NOMO-1 treated with DMSO at 0.1 percent for 48 hours (cell line): ENCODE results near the gene NCOA1.
"Not testable (repeated sequence)": the region's sequence is repeated elsewhere in the genome, so short reads cannot be mapped to it uniquely, and the experiment has no call there.

ENCODE experiments used
- DNase-seq: peaks from one replicate; lab custom pipeline; 2025; ENCODE audit not compliant: unreplicated experiment; lab: John Stamatoyannopoulos, UW

NCOA1 gene

GRCh38 chr2:24676493-24676892 is 185.4 kb downstream of the NCOA1 start:
- DNase-seq = no peak

- DNase-seq = not testable (repeated sequence)
These were observed 187.0 kb downstream of the NCOA1 start for GRCh38 chr2:24678066-24678465.

GRCh38 chr2:24680196-24680595 is 189.1 kb downstream of the NCOA1 start:
- no peak for DNase-seq

- DNase-seq = no peak
These were observed 191.2 kb downstream of the NCOA1 start for GRCh38 chr2:24682304-24682703.

GRCh38 chr2:24683408-24683807 is 192.4 kb downstream of the NCOA1 start:
- no peak for DNase-seq

- no peak for DNase-seq
These were observed 199.5 kb downstream of the NCOA1 start for GRCh38 chr2:24690524-24690923.

DNA sequence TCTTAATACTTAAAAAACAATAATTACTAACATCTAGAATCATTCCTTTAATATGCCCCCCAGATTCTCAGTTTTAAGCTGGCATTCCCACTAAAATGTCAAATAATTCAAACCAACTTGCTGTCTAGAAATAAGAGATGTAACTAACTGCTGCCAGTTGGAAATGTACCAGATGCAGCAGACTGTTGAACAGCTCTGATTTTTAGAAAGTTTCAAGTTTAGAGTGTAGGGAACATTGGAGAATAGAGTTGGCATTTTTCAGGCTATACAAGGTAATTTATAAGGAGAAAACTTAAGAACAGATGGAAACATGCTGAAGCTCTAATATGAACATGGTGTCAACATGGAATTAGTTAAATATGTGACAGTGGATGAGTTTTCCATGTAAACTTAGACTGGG is 200.8 kb downstream of the NCOA1 start:
- no peak for DNase-seq

- DNase-seq = no peak
These were observed 206.7 kb downstream of the NCOA1 start for GRCh38 chr2:24697792-24698191.

GRCh38 chr2:24702800-24703199 is 211.7 kb downstream of the NCOA1 start:
- no peak for DNase-seq

- DNase-seq = no peak
These were observed 213.6 kb downstream of the NCOA1 start for GRCh38 chr2:24704692-24705091.

GRCh38 chr2:24707143-24707542 is 216.1 kb downstream of the NCOA1 start:
- no peak for DNase-seq

DNA sequence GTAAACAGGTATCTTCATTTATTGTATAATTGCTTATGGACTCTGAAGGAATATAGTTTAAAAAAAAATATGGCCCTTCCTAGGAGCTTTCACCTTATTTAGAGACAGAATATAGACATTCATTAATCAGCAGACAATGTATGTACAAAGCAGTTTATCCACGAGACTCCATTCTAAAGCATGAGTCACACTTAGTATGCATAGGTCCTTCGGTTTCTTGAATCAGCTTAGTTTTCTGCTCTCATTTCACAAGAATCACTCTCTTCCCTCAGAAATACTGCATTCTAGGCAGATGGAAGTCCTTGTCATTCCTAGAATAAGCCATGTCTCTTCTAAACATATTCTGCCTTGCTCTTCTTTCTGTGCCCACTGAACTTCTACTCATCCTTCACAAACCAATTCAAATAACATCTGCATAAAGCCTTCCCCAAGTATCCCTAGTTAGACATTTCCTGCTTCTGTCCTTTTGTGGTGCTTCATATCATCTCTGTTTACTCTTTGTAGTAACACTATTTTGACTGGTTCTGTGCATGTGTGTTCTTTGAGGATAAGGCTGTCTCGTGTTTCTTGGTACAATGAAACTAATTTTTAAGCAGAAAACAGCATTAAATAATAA is 217.6 kb downstream of the NCOA1 start:
- no peak for DNase-seq

DNA sequence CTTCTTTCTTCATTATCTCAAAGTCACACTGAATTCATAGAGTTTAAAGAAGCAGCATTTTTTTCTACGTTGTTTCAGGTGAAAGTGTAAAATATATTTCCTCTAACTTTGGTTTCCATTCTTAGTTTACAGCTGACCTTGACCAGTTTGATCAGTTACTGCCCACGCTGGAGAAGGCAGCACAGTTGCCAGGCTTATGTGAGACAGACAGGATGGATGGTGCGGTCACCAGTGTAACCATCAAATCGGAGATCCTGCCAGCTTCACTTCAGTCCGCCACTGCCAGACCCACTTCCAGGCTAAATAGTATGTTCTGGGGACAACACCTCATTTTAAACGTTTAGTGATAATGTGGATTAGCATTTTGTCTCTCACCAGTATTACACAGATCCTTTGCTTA is 219.8 kb downstream of the NCOA1 start:
- no peak for DNase-seq

DNA sequence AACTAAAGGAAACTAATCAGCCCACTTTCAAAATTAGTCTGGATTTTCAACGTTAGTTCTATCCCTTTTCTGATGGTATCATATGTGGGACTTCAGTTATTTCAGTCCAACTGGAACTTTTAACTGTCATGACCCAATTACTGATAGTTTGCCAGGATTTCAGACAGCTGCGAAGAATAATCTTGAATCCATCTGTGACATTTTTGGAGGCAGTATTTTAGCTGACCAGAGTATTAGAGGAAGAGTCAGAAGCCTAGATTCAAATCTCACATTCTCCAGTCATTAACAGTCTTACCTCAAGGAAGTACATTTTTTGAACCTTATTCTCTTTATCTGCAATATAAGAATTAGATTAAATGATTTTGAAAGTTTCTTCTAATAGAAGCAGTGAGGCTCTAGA is 220.8 kb downstream of the NCOA1 start:
- DNase-seq = no peak

GRCh38 chr2:24712296-24712695 is 221.2 kb downstream of the NCOA1 start:
- no peak for DNase-seq

DNA sequence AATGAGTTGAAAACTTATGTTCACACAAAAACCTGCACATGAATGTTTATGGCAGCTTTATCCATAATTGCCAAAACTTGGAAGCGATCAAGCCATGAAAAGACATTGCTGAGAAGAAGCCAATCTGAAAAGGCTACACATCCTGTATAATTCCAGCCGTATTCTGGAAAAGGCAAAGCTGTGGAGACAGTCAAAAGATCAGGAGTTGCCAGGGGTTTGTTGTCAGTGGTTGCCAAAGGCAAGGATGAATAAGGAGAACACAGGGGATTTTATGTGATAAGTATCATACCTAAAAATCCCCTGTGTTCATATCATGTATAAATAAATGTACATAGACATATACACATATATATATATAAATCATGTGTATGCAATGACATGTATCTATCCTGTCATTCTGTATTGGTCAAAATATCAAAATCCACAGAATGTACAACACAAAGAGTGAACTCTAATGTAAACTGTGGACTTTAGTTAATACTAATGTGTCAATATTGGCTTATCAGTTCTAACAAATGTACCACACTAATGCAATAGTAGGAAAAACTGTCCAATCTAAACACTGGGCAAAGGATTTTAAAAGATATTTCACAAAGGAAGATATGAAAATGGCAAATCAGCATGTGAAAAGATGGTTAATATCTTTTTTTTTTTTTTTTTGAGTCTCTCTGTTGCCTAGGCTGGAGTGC is 226.4 kb downstream of the NCOA1 start:
- no peak for DNase-seq

- DNase-seq = no peak
These were observed 229.3 kb downstream of the NCOA1 start for GRCh38 chr2:24720310-24720709.

GRCh38 chr2:24721470-24721869 is 230.4 kb downstream of the NCOA1 start:
- DNase-seq = no peak

GRCh38 chr2:24722141-24722790 is 231.2 kb downstream of the NCOA1 start:
- no peak for DNase-seq

DNA sequence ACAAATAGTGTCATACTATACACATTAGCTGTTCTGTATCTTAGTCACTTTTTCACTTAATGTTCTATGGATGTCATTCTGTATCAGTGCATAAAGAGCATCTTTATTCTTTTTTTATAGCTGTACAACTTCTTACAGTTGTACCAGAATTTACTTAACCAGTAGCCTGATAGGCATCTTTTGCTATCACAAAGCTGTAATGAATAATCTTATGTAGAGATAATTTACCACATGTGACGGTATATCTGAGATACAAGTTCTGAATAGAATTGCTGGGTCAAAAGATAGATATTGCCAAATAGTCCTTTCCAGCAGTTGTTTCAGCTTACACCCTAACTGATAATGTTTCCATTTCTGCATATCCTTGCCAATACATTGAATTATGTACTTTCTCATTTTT is 232.1 kb downstream of the NCOA1 start:
- no peak for DNase-seq

GRCh38 chr2:24723665-24724064 is 232.6 kb downstream of the NCOA1 start:
- no peak for DNase-seq

GRCh38 chr2:24724111-24724775 is 233.2 kb downstream of the NCOA1 start:
- no peak for DNase-seq
